Neuron (in vitro differentiated cells): Measurements from ENCODE around the gene TUBA4A.
A peak's percentile ranks its signal among the peaks of the same experiment; 100 is the strongest.

Experiments
- H2AFZ ChIP-seq: one replicate; pipeline ENCODE4 v1.6.1; 2013; ENCODE audit warnings: low read depth, mild to moderate bottlenecking, inconsistent platforms, low read length, moderate library complexity
- H3K27me3 ChIP-seq: one replicate; pipeline ENCODE4 v1.6.1; 2013; ENCODE audit warnings: low read length; ENCODE audit not compliant: insufficient read depth
- H3K36me3 ChIP-seq: one replicate; pipeline ENCODE4 v1.6.1; 2013; ENCODE audit warnings: low read length; ENCODE audit not compliant: insufficient read depth
- H3K4me1 ChIP-seq: one replicate; pipeline ENCODE4 v1.6.1; 2013; ENCODE audit warnings: low read length; ENCODE audit not compliant: insufficient read depth
- H3K4me3 ChIP-seq: 2 replicates; pipeline ENCODE4 v1.5.1; 2013; ENCODE audit warnings: mild to moderate bottlenecking, low read length, moderate library complexity
- H3K9me3 ChIP-seq: one replicate; pipeline ENCODE4 v1.6.1; 2013; ENCODE audit warnings: low read length

Gene TUBA4A

DNA sequence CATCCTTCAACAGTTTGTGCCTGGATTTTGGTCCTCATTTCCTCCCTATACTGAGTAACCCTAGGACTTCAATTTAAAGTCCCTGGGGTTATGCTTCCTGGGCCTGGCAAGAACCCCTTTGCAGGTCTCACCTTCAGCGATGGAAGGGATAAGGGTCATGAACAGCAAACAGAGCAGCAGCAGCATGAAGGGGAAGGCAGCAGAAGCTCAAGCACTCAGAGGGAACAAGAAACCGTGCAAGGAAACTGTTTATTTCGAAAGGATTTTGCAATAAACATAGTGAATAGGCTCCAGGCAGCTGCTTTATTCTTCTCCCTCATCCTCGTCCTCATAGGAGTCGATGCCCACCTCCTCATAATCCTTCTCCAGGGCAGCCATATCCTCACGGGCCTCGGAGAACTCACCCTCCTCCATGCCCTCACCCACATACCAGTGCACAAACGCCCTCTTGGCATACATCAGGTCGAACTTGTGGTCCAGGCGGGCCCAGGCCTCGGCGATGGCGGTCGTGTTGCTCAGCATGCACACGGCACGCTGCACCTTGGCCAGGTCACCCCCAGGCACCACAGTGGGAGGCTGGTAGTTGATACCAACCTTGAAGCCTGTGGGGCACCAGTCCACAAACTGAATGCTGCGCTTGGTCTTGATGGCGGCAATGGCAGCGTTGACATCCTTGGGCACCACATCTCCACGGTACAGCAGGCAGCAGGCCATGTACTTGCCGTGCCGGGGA is 3.5 kb downstream of the TUBA4A start:
- Histone ChIP-seq H3K27me3 (peaks cover 42% of the 10 kb centered on the region), H2AFZ (no peak overlapping the region), H3K9me3 (no peaks in the 10 kb centered on the region), H3K4me1 (peaks cover 35% of the 10 kb centered on the region), H3K36me3 (peaks cover 19% of the 10 kb centered on the region), H3K4me3 (no peak overlapping the region)

DNA sequence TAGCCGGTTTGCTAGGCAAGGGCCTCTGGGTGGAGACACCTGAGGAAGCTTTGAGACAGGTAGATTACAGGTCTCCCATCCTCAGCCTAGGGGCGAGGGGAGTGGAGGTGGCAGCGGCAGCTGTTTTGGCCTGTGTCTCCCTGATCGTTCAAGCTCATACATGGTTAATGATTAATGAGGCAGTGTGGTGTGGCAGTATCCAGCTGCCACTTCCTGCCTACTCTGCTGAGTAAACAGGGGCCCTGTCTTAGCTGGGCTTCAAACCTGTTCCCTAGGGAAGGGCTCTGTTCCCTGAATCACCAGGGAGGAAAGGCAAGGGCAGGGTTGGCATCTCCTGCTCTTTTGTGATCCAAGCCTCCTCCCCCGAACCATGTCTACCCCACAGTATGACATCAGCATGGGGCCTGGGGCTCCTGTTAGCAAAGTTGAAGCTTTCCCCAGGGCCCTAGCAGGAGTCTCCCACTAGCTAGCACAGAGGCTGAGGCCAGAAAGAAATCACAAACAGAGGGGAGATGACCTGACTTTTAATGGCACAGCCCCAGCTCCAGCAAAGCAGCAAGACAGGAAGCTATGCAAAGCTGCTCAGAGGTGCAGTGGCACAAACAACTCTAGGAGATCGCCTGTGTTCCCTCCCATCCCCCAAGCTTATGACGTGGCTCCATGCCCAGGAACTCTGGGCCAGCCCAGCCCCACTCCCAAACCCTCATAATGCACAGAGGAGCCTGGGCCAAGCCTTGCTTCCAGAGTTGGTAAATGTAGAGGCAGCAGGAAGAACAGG is 4.3 kb downstream of the TUBA4A start:
- H3K4me1 ChIP-seq, result peaks cover 37% of the 10 kb centered on the region
- no peak overlapping the region for H2AFZ ChIP-seq
- H3K9me3 ChIP-seq, result no peaks in the 10 kb centered on the region
- H3K36me3 ChIP-seq, result peaks cover 19% of the 10 kb centered on the region
- no peak overlapping the region for H3K4me3 ChIP-seq
- H3K27me3 ChIP-seq, result peaks cover 34% of the 10 kb centered on the region

- Histone ChIP-seq H3K4me3 (no peak overlapping the region), H2AFZ (no peak overlapping the region), H3K36me3 (peaks cover 19% of the 10 kb centered on the region), H3K9me3 (no peaks in the 10 kb centered on the region), H3K4me1 (peaks cover 31% of the 10 kb centered on the region), H3K27me3 (peaks cover 28% of the 10 kb centered on the region)
Measured at GRCh38 chr2:219248845-219249202, 4.9 kb downstream of the TUBA4A start.

DNA sequence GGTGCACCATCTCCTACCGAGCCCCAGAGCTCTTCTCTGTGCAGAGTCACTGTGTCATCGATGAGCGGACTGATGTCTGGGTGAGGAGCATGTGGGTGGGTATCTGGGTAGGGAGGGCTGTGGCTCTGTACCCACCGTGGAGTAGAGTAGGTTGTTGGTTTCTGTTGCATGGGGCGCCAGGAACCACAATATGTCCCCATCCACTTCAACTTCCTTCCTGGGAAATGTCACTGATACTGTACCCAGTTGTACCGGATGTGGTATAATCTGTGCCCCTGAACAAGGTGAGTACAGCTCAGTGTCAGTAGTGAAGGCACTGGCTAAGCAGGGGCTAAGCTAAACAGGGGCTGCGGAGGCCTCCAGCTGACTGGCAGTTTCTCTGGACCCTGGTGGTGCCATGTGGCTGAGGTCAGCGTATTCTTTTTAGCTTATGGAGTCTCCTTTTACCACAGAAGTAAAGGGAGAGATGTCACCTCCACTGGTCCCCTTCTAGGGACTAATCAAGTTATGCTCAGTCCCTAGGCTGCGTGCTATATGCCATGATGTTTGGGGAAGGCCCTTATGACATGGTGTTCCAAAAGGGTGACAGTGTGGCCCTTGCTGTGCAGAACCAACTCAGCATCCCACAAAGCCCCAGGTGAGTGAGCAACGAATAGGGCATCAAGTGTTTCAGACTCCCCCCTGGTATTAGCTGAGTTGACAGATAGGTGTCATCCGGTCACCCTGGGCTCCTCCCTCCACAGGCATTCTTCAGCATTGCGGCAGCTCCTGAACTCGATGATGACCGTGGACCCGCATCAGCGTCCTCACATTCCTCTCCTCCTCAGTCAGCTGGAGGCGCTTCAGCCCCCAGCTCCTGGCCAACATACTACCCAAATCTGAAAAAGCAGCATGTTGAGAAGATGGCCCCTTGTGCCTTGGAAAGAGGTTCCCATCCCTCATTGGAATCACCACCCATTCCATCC is 5.8 kb downstream of the TUBA4A start:
- no peak overlapping the region for H2AFZ ChIP-seq
- peaks cover 23% of the 10 kb centered on the region for H3K4me1 ChIP-seq
- H3K36me3 ChIP-seq, result peaks cover 19% of the 10 kb centered on the region
- H3K9me3 ChIP-seq, result no peaks in the 10 kb centered on the region
- peaks cover 20% of the 10 kb centered on the region for H3K27me3 ChIP-seq
- H3K4me3 ChIP-seq, result no peak overlapping the region

GRCh38 chr2:219246559-219246958 is 7.2 kb downstream of the TUBA4A start:
- Histone ChIP-seq H2AFZ (no peak overlapping the region), H3K9me3 (no peaks in the 10 kb centered on the region), H3K4me3 (peak overlapping the region; percentile 71), H3K4me1 (peaks cover 18% of the 10 kb centered on the region), H3K36me3 (peaks cover 19% of the 10 kb centered on the region), H3K27me3 (peaks cover 6% of the 10 kb centered on the region)

GRCh38 chr2:219245899-219246230 is 7.9 kb downstream of the TUBA4A start:
- H3K36me3 ChIP-seq, result peaks cover 19% of the 10 kb centered on the region
- H3K4me3 ChIP-seq, result peak overlapping the region; percentile 71
- H3K27me3 ChIP-seq, result no peaks in the 10 kb centered on the region
- H3K9me3 ChIP-seq, result no peaks in the 10 kb centered on the region
- peaks cover 18% of the 10 kb centered on the region for H3K4me1 ChIP-seq
- no peak overlapping the region for H2AFZ ChIP-seq

DNA sequence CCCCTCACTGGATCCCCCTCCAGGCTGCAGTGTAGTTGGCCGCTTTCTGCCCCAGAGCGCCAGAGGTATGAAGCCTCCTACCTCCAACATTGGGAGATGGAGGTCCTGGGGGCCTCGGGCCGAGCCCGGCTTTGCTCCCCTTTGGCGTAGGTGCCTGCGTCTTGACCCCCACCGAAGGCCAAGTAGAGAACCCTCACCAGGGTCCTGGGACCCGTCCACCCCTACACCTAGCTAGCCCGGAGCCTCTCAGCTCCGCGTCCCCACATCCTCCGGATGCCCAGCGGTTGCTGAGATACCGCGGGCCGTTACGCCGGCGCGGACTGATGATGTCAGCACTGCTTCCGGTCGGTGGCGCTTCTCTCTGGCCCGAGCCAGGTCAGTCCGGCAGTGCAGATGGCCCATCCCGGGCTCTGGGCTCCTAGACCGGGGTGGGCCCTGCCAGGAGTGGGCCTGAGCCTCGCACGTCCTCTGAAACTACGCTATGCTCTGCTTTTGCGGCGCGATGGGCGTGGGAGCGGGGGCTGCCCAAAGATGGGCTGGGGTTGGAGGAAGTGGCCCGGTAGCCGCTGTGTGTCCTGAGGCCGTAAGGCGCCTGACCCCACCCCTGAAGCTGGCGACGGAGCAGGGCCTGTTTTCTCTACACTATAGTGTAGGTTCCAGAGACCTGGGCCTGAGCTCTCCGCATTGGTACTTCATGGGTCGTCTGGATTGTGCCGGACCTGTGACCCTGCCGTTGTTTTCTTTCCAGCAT is 8.4 kb downstream of the TUBA4A start, which contains the start of the genes GLB1L and STK16:
TSS of gene GLB1L (minus strand) at position 297 of the 751 bp plus-strand sequence. CDS start 1,871 bp downstream, outside the sequence.
TSS of gene STK16 (plus strand) at position 332 of the 751 bp plus-strand sequence. CDS start 521 bp downstream, outside the sequence.
- Histone ChIP-seq H2AFZ (peak within 1 kb of the TSS; percentile 23), H3K27me3 (no peaks in the 10 kb centered on the region), H3K9me3 (no peaks in the 10 kb centered on the region), H3K4me3 (peak within 1 kb of the TSS; percentile 71), H3K4me1 (peaks cover 18% of the 10 kb centered on the region), H3K36me3 (peaks cover 19% of the 10 kb centered on the region)

- Histone ChIP-seq H3K36me3 (peaks cover 19% of the 10 kb centered on the region), H2AFZ (peak overlapping the region; percentile 23)
Measured at GRCh38 chr2:219244789-219245147, 8.9 kb downstream of the TUBA4A start.

DNA sequence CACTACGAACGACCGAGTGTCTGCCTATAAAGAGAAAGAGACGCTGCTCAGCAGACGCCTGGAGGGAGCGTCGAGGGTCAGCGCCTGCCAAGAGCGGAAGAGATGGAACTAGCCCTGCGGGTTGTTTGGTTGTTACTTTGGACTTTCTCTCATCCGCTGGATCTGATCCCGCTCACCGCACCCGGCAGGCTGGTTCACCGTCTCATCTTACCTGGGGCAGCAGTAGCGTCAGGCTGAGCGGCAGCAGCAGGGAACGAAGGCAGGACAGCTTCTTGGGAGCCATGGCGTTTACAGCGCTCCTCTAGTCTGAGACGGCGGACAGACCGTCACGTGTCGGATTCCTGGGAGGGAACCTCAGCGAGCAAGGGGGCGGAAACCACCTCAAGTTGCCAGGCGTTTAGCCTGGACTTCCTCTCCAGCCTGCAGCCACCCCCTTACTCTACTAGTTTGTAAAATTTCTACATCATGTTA is 10.4 kb downstream of the TUBA4A start:
- no peak overlapping the region for H3K4me3 ChIP-seq
- peaks cover 18% of the 10 kb centered on the region for H3K4me1 ChIP-seq
- peaks cover 25% of the 10 kb centered on the region for H3K36me3 ChIP-seq
- no peak overlapping the region for H2AFZ ChIP-seq
- H3K9me3 ChIP-seq, result no peaks in the 10 kb centered on the region
- no peaks in the 10 kb centered on the region for H3K27me3 ChIP-seq

More at GRCh38 chr2:219244789-219245147, 8.9 kb downstream of the TUBA4A start:
- Histone ChIP-seq H3K4me3 (peak overlapping the region; percentile 71), H3K4me1 (peaks cover 18% of the 10 kb centered on the region), H3K27me3 (no peaks in the 10 kb centered on the region), H3K9me3 (no peaks in the 10 kb centered on the region)

DNA sequence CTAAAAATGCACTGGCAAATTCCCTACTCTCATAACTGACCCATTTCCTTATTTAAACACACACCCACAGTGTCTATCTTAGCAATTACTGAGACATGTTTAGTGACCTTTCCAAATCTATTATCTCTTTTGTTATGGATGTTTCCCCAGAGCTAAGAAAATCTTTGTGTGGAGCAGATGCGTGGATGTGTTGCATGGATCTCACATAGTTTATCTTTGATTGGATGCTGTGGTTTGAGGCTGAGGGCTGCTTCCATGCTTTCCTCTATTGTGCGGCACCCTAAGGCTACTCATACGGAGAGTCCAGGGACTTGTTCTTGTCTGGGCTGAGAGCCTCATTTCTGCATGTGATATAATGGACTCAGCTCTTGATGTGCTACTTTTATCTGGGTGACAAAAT is 19.4 kb downstream of the TUBA4A start:
- peaks cover 7% of the 10 kb centered on the region for H3K4me1 ChIP-seq
- H3K9me3 ChIP-seq, result no peaks in the 10 kb centered on the region
- peaks cover 58% of the 10 kb centered on the region for H3K36me3 ChIP-seq
- no peaks in the 10 kb centered on the region for H3K27me3 ChIP-seq
- no peak overlapping the region for H3K4me3 ChIP-seq
- H2AFZ ChIP-seq, result no peak overlapping the region

- peak overlapping the region; percentile 30 for H2AFZ ChIP-seq
- peaks cover 34% of the 10 kb centered on the region for H3K36me3 ChIP-seq
- H3K4me1 ChIP-seq, result peaks cover 18% of the 10 kb centered on the region
- peak overlapping the region; percentile 60 for H3K4me3 ChIP-seq
- no peaks in the 10 kb centered on the region for H3K9me3 ChIP-seq
- no peaks in the 10 kb centered on the region for H3K27me3 ChIP-seq
Measured at GRCh38 chr2:219230059-219230540, 23.6 kb downstream of the TUBA4A start.
